Progenitor cell of endocrine pancreas (in vitro differentiated cells): ENCODE results near the gene WDR18. TPM values are rescaled to one million over a fixed set of nuclear protein-coding genes. Genes with fewer than 3 reads are reported as not detected.

ENCODE experiments used
- DNase-seq: peaks from one replicate; pipeline ENCODE4 v3.0.0; 2021; ENCODE audit warnings: low spot score; ENCODE audit not compliant: unreplicated experiment
- H3K27ac Mint-ChIP-seq: 2 replicates; pipeline ENCODE4 v1.8.0; 2021; ENCODE audit warnings: mild to moderate bottlenecking, moderate library complexity, mixed read lengths
- H3K27me3 Mint-ChIP-seq: 2 replicates; pipeline ENCODE4 v1.8.0; 2021; ENCODE audit warnings: mixed read lengths
- H3K36me3 Mint-ChIP-seq: 2 replicates; pipeline ENCODE4 v1.8.0; 2022; ENCODE audit warnings: mixed read lengths; ENCODE audit not compliant: insufficient read depth
- H3K4me1 Mint-ChIP-seq: 2 replicates; pipeline ENCODE4 v1.8.0; 2021; ENCODE audit warnings: low read depth, mixed read lengths
- H3K4me3 Mint-ChIP-seq: 2 replicates; pipeline ENCODE4 v1.8.0; 2021; ENCODE audit warnings: low read depth, mild to moderate bottlenecking, moderate library complexity, mixed read lengths
- H3K9me3 Mint-ChIP-seq: 2 replicates; pipeline ENCODE4 v1.8.0; 2021; ENCODE audit warnings: low read depth, mixed read lengths
- total RNA-seq: library from RNA; stranded (reverse); gene quantifications from 2 replicates; pipeline ENCODE4 v1.2.1, GENCODE V29; 2021
- TF ChIP-seq, protein P1 (sequence below): fragments of 200-600 bp; sonication (generic); IDR thresholded peaks from one replicate; pipeline ENCODE4 v1.5.0; 2021; ENCODE audit warnings: antibody characterized with exemption, mild to moderate bottlenecking; ENCODE audit not compliant: unreplicated experiment

The WDR18 gene
- total RNA-seq, 1 donor from 2014 or later: 72.3 TPM

DNA sequence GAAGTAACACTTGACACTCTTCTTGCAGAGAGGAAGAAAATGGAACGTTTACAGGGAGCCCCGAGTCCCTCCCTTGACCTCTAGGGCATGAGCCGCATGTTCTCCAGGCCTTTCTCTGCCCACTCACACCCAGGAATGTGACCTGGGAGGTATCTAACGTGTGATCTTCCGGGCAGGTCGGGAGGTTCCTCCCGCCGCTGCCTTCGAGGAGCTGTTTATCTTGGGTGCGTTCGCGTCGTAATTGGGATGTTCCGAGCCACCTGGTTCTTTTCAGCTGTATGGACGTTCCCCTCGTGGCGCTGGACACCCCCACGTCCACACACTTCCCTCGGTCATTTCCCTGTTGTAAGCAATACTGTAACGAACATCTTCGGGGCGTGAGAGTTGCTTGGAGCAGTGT lies 44.7 kb upstream of the WDR18 start:
- DNase-seq: no peak
- Mint-ChIP-seq H3K4me1 (peaks cover 11% of the 10 kb centered on the region), H3K4me3 (no peak overlapping the region), H3K9me3 (no peaks in the 10 kb centered on the region), H3K36me3 (peaks cover 37% of the 10 kb centered on the region), H3K27ac (peak overlapping the region; percentile 95), H3K27me3 (no peaks in the 10 kb centered on the region)
- TF ChIP-seq, protein P1, sequence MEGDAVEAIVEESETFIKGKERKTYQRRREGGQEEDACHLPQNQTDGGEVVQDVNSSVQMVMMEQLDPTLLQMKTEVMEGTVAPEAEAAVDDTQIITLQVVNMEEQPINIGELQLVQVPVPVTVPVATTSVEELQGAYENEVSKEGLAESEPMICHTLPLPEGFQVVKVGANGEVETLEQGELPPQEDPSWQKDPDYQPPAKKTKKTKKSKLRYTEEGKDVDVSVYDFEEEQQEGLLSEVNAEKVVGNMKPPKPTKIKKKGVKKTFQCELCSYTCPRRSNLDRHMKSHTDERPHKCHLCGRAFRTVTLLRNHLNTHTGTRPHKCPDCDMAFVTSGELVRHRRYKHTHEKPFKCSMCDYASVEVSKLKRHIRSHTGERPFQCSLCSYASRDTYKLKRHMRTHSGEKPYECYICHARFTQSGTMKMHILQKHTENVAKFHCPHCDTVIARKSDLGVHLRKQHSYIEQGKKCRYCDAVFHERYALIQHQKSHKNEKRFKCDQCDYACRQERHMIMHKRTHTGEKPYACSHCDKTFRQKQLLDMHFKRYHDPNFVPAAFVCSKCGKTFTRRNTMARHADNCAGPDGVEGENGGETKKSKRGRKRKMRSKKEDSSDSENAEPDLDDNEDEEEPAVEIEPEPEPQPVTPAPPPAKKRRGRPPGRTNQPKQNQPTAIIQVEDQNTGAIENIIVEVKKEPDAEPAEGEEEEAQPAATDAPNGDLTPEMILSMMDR: no peak

DNA sequence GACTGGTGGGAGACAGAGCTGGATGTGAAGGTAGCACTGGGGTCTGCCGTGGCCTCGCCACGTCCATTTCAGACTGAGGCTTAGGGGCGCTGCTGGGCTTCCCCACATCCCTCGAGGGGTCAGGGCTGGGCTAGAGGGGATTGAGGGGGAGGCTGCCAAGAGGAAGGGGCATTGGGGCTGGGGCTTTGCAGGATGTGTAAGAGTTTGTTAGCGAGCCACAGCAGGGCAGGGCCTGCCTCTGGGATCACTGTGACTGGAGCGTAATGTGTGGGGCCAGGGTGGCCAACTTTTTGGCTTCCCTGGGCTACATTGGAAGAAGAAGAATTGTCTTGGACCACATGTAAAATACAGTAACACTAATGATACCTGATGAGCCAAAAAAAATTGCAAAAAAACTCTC lies 44.2 kb upstream of the WDR18 start:
- peaks cover 37% of the 10 kb centered on the region for H3K36me3 Mint-ChIP-seq
- no peaks in the 10 kb centered on the region for H3K9me3 Mint-ChIP-seq
- H3K4me1 Mint-ChIP-seq: peaks cover 11% of the 10 kb centered on the region
- H3K27ac Mint-ChIP-seq: peak overlapping the region; percentile 95
- TF ChIP-seq, protein P1: no peak
- no peak overlapping the region for H3K4me3 Mint-ChIP-seq
- H3K27me3 Mint-ChIP-seq: no peaks in the 10 kb centered on the region
- no peak for DNase-seq

DNA sequence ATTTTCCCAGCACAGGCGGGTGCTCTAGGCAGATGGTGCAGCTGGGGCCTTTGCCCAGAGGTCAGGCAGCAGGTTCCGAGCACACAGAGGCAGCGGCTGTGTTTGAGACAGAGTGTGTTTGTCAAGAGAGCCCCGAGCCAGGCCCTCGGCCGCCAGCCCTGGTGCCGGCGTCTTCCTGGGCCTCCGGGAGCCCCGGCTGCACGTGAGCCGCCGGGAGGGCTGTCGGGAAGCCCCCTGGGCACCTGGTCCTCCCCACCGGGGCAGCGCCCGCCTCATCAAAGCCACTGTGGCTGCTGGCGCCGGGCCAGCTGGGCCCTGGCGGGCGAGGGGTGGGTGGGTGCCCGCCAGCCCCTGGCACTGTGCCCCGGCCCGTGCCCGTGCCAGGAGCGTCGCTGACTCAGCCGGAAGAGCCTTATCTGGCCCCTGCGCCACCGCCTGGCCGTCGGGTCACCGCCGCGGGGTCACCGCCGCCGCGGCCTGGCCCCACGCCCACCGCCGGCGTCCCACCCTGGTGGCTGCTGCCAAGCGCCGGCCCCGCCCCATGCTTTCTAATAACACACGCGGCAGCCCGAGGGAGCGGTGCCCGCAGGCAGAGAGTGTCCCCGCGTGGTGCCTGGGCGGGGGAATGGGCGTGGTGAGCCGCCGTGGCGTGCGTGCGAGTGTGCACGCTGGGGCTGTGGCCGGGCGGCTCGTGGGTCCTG lies 43.4 kb upstream of the WDR18 start:
- H3K36me3 Mint-ChIP-seq: peaks cover 36% of the 10 kb centered on the region
- H3K27me3 Mint-ChIP-seq: no peaks in the 10 kb centered on the region
- DNase-seq: no peak
- TF ChIP-seq, protein P1: no peak
- peaks cover 11% of the 10 kb centered on the region for H3K4me1 Mint-ChIP-seq
- no peak overlapping the region for H3K4me3 Mint-ChIP-seq
- no peaks in the 10 kb centered on the region for H3K9me3 Mint-ChIP-seq
- peak overlapping the region; percentile 95 for H3K27ac Mint-ChIP-seq

DNA sequence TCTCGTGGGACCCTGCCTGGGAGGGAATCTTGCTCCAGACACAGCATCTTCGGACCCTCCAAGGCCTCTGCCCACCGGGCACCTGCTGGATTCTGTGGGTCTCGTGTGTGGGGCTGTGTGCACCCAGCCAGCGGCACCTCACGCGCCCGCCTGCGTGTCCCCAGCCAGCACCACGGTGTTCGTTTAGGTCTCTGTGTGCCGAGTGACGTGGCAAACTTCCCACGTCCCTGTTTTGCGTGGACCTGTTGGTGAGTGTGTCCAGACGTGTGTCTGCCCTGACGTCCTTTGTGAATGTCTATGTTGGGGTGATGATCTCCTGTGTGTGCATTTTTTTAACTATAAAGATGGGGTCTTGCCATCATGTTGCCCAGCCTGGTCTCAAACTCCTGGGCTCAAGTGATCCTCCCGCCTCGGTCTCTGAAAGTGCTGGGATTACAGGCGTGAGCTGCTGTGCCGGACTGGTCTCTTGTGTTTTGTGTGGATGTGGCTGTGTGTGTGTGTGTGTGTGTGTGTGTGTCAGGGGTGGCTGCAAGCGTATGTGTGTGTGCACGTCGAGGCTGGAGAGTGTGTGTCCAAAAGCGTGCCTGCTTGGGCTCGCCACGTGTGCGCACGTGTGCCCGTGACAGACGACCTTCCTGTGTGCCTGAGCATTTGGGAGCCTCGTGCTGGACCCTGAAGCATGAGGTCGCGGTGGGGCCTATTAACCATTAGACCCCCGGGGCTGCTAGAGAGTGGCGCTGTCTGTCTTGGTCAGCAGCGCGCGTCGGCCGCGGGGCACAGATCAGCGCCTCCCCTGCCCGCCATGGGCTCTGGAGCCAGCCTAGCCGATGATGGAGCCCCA lies 42.6 kb upstream of the WDR18 start:
- no peak for DNase-seq
- TF ChIP-seq, protein P1: no peak
- Mint-ChIP-seq H3K9me3 (no peaks in the 10 kb centered on the region), H3K4me1 (peaks cover 11% of the 10 kb centered on the region), H3K4me3 (no peak overlapping the region), H3K27ac (peak overlapping the region; percentile 90), H3K36me3 (peaks cover 33% of the 10 kb centered on the region), H3K27me3 (no peaks in the 10 kb centered on the region)

DNA sequence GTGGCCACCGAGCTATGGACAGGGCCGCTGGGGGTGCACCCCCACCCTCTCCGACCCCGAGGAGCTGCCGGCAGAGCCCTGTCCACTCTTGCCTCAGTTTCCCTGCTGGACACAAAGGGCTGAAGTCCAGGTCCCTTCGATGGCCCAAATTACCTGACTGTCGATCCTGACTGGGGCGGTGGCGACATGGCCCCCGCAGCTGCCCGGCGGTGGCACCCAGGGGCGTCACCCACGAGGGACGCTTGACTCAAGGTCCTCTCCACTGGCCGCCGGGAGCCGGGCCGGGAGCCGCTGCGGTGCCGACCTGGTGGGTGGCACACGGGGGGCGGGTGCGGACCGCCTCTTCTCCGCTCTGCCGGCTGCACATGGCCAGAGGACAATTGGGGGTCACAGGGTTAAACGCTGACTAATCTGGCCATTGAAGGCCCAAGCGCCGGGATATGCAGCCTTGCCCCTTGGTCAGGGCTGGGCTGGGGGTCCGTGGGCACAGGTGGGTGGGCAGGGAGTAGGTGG lies 42.0 kb upstream of the WDR18 start:
- Mint-ChIP-seq H3K4me1 (peaks cover 11% of the 10 kb centered on the region), H3K27ac (no peak overlapping the region), H3K4me3 (no peak overlapping the region), H3K36me3 (peaks cover 28% of the 10 kb centered on the region), H3K9me3 (no peaks in the 10 kb centered on the region), H3K27me3 (no peaks in the 10 kb centered on the region)
- TF ChIP-seq, protein P1: no peak
- no peak for DNase-seq
